Astrocyte (in vitro differentiated cells and primary cell): Measurements from ENCODE around the gene DESI1. TPM values are rescaled to one million over a fixed set of nuclear protein-coding genes. Genes with fewer than 3 reads are reported as not detected.

Experiments used
- DNase-seq: peaks from one replicate; pipeline ENCODE4 v3.0.0-alpha.2; 2010; ENCODE audit warnings: low read depth
- FAIRE-seq: peaks from 2 replicates; lab custom pipeline; 2011; peaks lifted over from hg19 to GRCh38; lab: Jason Lieb, UNC
- H2AFZ ChIP-seq: 2 replicates; pipeline ENCODE4 v1.6.0; 2012; ENCODE audit warnings: low read depth, low read length, inconsistent platforms
- H3K27ac ChIP-seq: 2 replicates; pipeline ENCODE4 v1.5.1; 2011; ENCODE audit warnings: low read depth, low read length, inconsistent platforms
- H3K27me3 ChIP-seq: 2 replicates; pipeline ENCODE4 v1.6.0; 2011; ENCODE audit warnings: low read length, inconsistent platforms; ENCODE audit not compliant: insufficient read depth
- H3K36me3 ChIP-seq: 2 replicates; pipeline ENCODE4 v1.5.1; 2011; ENCODE audit warnings: low read length, inconsistent platforms; ENCODE audit not compliant: insufficient read depth
- H3K4me1 ChIP-seq: 2 replicates; pipeline ENCODE4 v1.5.1; 2011; ENCODE audit warnings: low read length, inconsistent platforms; ENCODE audit not compliant: insufficient read depth
- H3K4me2 ChIP-seq: 2 replicates; pipeline ENCODE4 v1.6.0; 2012; ENCODE audit warnings: low read length, inconsistent platforms
- H3K4me3 ChIP-seq: 2 replicates; pipeline ENCODE4 v1.5.1; 2011; ENCODE audit warnings: low read depth, mild to moderate bottlenecking, low read length, inconsistent platforms; ENCODE audit not compliant: insufficient read depth
- H3K79me2 ChIP-seq: 2 replicates; pipeline ENCODE4 v1.6.0; 2012; ENCODE audit warnings: mild to moderate bottlenecking, low read length, inconsistent platforms; ENCODE audit not compliant: insufficient read depth
- H3K9ac ChIP-seq: 2 replicates; pipeline ENCODE4 v1.6.0; 2012; ENCODE audit warnings: mild to moderate bottlenecking, low read length, inconsistent platforms
- H3K9me3 ChIP-seq: 2 replicates; pipeline ENCODE4 v1.5.1; 2012; ENCODE audit warnings: low read depth, mild to moderate bottlenecking, low read length, inconsistent platforms; ENCODE audit not compliant: insufficient read depth
- H4K20me1 ChIP-seq: 2 replicates; pipeline ENCODE4 v1.6.0; 2012; ENCODE audit warnings: low read length, inconsistent platforms; ENCODE audit not compliant: insufficient read depth
- H3K27ac Mint-ChIP-seq: one replicate; pipeline ENCODE4 v1.8.0; 2021; ENCODE audit warnings: mild to moderate bottlenecking, mixed read lengths; ENCODE audit not compliant: unreplicated experiment
- H3K27me3 Mint-ChIP-seq: one replicate; pipeline ENCODE4 v1.8.0; 2021; ENCODE audit warnings: low read depth, mixed read lengths; ENCODE audit not compliant: unreplicated experiment
- H3K36me3 Mint-ChIP-seq: one replicate; pipeline ENCODE4 v1.8.0; 2021; ENCODE audit warnings: low read depth, mixed read lengths; ENCODE audit not compliant: unreplicated experiment
- H3K4me1 Mint-ChIP-seq: one replicate; pipeline ENCODE4 v1.8.0; 2021; ENCODE audit warnings: low read depth, mixed read lengths; ENCODE audit not compliant: unreplicated experiment
- H3K4me3 Mint-ChIP-seq: one replicate; pipeline ENCODE4 v1.8.0; 2021; ENCODE audit warnings: mild to moderate bottlenecking, moderate library complexity, mixed read lengths; ENCODE audit not compliant: unreplicated experiment
- H3K9me3 Mint-ChIP-seq: one replicate; pipeline ENCODE4 v1.8.0; 2021; ENCODE audit warnings: mild to moderate bottlenecking, mixed read lengths; ENCODE audit not compliant: unreplicated experiment
- EZH2 ChIP-seq: IDR thresholded peaks from 2 replicates; pipeline ENCODE4 v1.6.1; 2012; ENCODE audit warnings: mild to moderate bottlenecking, low read length, inconsistent platforms; ENCODE audit not compliant: insufficient read depth
- total RNA-seq: library from RNA; stranded (reverse); gene quantifications from 2 replicates; pipeline ENCODE4 v1.2.1, GENCODE V29; 2021
- TF ChIP-seq, protein P1 (sequence below): IDR thresholded peaks from 2 replicates; pipeline ENCODE4 v1.5.1; 2011; ENCODE audit warnings: low read depth, mild to moderate bottlenecking, inconsistent platforms, low read length, moderate library complexity; ENCODE audit not compliant: insufficient read depth

DESI1 gene
- total RNA-seq, 1 donor from 2014 or later: 48.2 TPM

DNA sequence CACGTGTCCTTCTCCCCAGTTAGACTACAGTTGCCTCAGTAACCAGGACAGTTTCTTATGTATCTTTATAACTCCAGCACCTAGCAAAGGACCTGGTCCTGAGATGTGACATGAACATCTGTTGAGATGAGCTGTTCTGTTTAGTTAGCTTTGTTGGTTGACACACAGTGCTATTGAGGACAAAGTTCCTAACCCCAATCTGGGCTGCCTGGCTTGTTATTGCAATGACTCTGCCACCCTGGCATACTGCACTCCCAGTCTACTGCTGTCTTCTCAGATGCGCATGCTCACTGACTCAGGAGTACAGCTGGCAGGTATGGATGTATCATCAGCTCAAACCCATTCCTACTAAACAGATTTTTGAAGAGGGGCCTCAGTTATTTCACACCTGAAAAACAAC, 7.4 kb downstream of the DESI1 start:
- Mint-ChIP-seq H3K27me3 (no peaks in the 10 kb centered on the region), H3K27ac (no peak overlapping the region), H3K4me1 (peaks cover 2% of the 10 kb centered on the region), H3K4me3 (no peak overlapping the region), H3K36me3 (peaks cover 7% of the 10 kb centered on the region), H3K9me3 (no peaks in the 10 kb centered on the region)
- H3K9me3 ChIP-seq: no peaks in the 10 kb centered on the region
- H3K36me3 ChIP-seq: peaks cover 5% of the 10 kb centered on the region
- H3K4me3 ChIP-seq: no peak overlapping the region
- no peak overlapping the region for H3K9ac ChIP-seq
- H2AFZ ChIP-seq: no peak overlapping the region
- DNase-seq (no peak), FAIRE-seq (no peak)
- no peaks in the 10 kb centered on the region for H3K4me1 ChIP-seq
- H3K79me2 ChIP-seq: peaks cover 49% of the 10 kb centered on the region
- H4K20me1 ChIP-seq: peaks cover 58% of the 10 kb centered on the region
- H3K27me3 ChIP-seq: no peaks in the 10 kb centered on the region
- H3K27ac ChIP-seq: no peak overlapping the region
- H3K4me2 ChIP-seq: no peak overlapping the region
- TF ChIP-seq, protein P1, sequence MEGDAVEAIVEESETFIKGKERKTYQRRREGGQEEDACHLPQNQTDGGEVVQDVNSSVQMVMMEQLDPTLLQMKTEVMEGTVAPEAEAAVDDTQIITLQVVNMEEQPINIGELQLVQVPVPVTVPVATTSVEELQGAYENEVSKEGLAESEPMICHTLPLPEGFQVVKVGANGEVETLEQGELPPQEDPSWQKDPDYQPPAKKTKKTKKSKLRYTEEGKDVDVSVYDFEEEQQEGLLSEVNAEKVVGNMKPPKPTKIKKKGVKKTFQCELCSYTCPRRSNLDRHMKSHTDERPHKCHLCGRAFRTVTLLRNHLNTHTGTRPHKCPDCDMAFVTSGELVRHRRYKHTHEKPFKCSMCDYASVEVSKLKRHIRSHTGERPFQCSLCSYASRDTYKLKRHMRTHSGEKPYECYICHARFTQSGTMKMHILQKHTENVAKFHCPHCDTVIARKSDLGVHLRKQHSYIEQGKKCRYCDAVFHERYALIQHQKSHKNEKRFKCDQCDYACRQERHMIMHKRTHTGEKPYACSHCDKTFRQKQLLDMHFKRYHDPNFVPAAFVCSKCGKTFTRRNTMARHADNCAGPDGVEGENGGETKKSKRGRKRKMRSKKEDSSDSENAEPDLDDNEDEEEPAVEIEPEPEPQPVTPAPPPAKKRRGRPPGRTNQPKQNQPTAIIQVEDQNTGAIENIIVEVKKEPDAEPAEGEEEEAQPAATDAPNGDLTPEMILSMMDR: no peak
- no peak for TF ChIP-seq EZH2

DNA sequence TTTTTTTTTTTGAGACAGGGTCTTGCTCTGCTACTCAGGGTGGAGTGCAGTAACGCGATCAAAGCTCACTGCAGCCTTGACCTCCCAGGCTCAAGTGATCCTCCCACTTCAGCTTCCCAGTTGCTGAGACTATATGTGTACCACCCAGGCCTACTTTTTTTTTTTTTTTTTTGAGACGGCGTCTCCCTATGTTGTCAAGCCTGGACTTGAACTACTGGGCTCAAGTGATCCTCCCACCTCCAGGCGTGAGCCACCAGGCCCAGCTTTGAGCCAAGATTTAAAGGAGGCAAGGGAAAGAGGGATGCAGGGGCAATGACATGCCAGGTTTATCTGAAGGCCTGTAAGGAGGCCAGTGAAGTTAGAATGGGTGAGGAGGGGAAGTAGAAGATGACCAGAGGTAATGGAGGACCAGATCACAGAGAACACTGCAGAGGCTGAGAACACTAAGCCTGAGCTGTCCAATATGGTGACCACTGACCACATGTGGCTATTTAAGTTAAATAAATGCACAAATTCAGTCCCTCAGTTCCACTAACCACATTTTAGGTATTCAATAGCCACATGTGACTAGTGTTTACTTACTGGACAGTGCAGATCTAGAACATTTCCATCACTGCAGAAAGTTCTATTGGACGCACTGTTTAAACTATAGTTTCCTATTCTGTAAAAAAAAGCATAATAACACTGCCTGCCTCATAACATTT, 8.1 kb downstream of the DESI1 start:
- H3K79me2 ChIP-seq: peaks cover 44% of the 10 kb centered on the region
- Mint-ChIP-seq H3K27me3 (no peaks in the 10 kb centered on the region), H3K4me3 (no peak overlapping the region), H3K36me3 (peaks cover 9% of the 10 kb centered on the region), H3K4me1 (peaks cover 2% of the 10 kb centered on the region), H3K9me3 (no peaks in the 10 kb centered on the region), H3K27ac (no peak overlapping the region)
- H4K20me1 ChIP-seq: peaks cover 60% of the 10 kb centered on the region
- H3K27me3 ChIP-seq: no peaks in the 10 kb centered on the region
- H3K4me3 ChIP-seq: no peak overlapping the region
- no peak overlapping the region for H3K9ac ChIP-seq
- H3K4me1 ChIP-seq: no peaks in the 10 kb centered on the region
- no peak for TF ChIP-seq EZH2
- TF ChIP-seq, protein P1: no peak
- no peaks in the 10 kb centered on the region for H3K9me3 ChIP-seq
- H2AFZ ChIP-seq: no peak overlapping the region
- no peak overlapping the region for H3K27ac ChIP-seq
- FAIRE-seq (no peak), DNase-seq (no peak)
- H3K4me2 ChIP-seq: no peak overlapping the region
- peaks cover 5% of the 10 kb centered on the region for H3K36me3 ChIP-seq

DNA sequence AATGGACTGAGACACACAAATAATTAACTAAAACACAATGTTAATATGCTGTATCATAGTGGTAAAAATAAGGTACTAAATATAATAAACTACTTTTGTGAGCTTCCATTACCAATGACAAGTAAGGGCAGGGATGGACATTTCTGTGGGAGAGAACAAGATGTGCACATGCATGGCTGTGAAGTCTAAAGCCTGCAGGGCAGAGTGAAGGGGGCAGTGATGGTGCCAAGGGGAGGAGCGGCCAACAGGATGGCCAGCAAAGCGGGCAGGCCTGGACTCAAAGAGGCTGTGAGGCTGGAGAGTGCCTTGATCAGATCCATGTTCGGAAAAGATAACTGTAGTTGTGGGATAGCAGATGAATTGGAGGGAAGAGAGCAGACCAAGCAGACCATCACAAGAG, 12.5 kb downstream of the DESI1 start:
- Histone ChIP-seq H3K27ac (no peak overlapping the region), H3K27me3 (no peaks in the 10 kb centered on the region), H3K4me3 (no peak overlapping the region), H4K20me1 (peaks cover 35% of the 10 kb centered on the region), H3K4me1 (no peaks in the 10 kb centered on the region), H3K79me2 (peaks cover 15% of the 10 kb centered on the region), H3K36me3 (peaks cover 16% of the 10 kb centered on the region), H3K4me2 (no peak overlapping the region), H3K9me3 (no peaks in the 10 kb centered on the region), H3K9ac (no peak overlapping the region), H2AFZ (no peak overlapping the region)
- H3K4me3 Mint-ChIP-seq: no peak overlapping the region
- FAIRE-seq: no peak
- peaks cover 2% of the 10 kb centered on the region for H3K4me1 Mint-ChIP-seq
- TF ChIP-seq, protein P1: no peak
- no peak for TF ChIP-seq EZH2
- no peaks in the 10 kb centered on the region for H3K9me3 Mint-ChIP-seq
- no peak for DNase-seq
- H3K27me3 Mint-ChIP-seq: no peaks in the 10 kb centered on the region
- peaks cover 13% of the 10 kb centered on the region for H3K36me3 Mint-ChIP-seq
- H3K27ac Mint-ChIP-seq: no peak overlapping the region
